Femur (tissue), 1 donor: ENCODE measurements around the gene TDRD12.
A peak's percentile ranks its signal among the peaks of the same experiment; 100 is the strongest.

ENCODE experiments used
- DNase-seq: peaks from one replicate; pipeline ENCODE4 v3.0.0-alpha.2; 2017

The TDRD12 gene

GRCh38 chr19:32870981-32871451 lies 151.4 kb downstream of the TDRD12 start:
- peak; percentile 50 for DNase-seq

- no peak for DNase-seq
Observed at GRCh38 chr19:32872391-32872790, 152.8 kb downstream of the TDRD12 start.

- no peak for DNase-seq
Observed at GRCh38 chr19:32873247-32873959, 153.8 kb downstream of the TDRD12 start.

- DNase-seq = no peak
Observed at GRCh38 chr19:32874605-32875004, 155.0 kb downstream of the TDRD12 start.

- no peak for DNase-seq
Observed at GRCh38 chr19:32875428-32875827, 155.9 kb downstream of the TDRD12 start.

GRCh38 chr19:32876236-32876918 lies 156.8 kb downstream of the TDRD12 start:
- no peak for DNase-seq

- DNase-seq = no peak
Observed at GRCh38 chr19:32876919-32877285, 157.3 kb downstream of the TDRD12 start.
